ENCODE measurements around the gene MYH3.

DNA sequence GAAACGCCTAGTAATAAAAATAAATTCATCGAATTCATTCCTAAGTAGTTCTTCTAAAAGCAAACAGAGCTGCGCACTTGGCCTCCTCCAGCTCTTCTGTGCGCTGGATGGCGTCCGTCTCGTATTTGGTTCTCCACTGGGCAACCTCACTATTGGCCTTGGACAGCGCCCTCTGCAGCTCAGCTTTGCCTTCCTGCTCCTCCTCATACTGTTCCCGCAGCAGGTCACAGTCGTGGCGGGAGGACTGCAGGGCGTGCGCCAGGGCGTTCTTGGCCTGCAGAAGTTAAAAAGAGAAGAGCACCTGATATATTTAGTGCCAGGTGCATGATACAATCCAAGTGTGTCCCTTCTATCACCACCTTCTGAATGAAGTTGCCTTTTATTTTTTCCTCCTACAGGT is 21.8 kb downstream of the MYH3 start:
- TF ChIP-seq, protein P1, sequence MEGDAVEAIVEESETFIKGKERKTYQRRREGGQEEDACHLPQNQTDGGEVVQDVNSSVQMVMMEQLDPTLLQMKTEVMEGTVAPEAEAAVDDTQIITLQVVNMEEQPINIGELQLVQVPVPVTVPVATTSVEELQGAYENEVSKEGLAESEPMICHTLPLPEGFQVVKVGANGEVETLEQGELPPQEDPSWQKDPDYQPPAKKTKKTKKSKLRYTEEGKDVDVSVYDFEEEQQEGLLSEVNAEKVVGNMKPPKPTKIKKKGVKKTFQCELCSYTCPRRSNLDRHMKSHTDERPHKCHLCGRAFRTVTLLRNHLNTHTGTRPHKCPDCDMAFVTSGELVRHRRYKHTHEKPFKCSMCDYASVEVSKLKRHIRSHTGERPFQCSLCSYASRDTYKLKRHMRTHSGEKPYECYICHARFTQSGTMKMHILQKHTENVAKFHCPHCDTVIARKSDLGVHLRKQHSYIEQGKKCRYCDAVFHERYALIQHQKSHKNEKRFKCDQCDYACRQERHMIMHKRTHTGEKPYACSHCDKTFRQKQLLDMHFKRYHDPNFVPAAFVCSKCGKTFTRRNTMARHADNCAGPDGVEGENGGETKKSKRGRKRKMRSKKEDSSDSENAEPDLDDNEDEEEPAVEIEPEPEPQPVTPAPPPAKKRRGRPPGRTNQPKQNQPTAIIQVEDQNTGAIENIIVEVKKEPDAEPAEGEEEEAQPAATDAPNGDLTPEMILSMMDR (IDR thresholded peaks at IDR 0.05): no peak
- TF ChIP-seq POLR2AphosphoS5 (IDR thresholded peaks at IDR 0.05): no peak

Data from transverse colon (tissue), 4 donors.